ENCODE measurements around the gene ABCA9. TPM values are rescaled to one million over a fixed set of nuclear protein-coding genes. Genes with fewer than 3 reads are reported as not detected.

ABCA9 gene
- polyA plus RNA-seq, 1 donor (not counting 4 experiments of a cell fraction or from before 2014, with no cell fraction given): 0.17 TPM

DNA sequence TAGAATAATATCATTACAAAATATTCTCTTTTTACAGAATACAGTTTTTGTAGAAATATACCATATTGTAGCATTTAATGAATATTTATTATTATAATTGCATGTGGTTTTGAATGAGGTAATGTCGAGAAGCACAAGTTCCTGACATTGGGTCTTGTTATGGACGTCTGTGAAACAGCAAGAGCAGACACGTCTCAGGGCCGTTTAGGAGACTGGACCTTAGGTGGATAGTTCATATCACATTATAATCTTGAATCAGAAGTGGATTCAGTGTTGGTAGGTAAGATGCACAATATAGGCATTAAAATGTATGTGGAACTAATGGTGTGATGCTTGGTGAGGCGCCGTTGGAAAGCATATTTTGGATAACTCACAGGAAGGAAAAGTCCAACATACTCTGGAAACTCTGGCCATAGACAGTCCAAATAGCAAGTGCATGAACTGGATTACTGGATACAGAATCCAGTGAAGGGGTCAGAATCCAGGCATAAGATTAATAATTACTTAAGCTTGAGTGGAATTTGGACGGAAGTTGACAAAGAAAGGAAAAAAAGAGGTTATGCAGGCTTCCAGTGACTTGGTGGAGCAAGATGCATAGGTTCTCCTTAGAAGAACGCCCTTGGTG, 122.7 kb downstream of the ABCA9 start:
- H4K20me1 ChIP-seq (ENCODE audit: control insufficient read depth, extremely low read depth, insufficient read depth, low read length): no peaks in the 10 kb centered on the region
- H3K4me1 ChIP-seq (ENCODE audit: control insufficient read depth, extremely low read depth, insufficient read depth, low read length): no peaks in the 10 kb centered on the region
- no peaks in the 10 kb centered on the region for H3K36me3 ChIP-seq (ENCODE audit: control insufficient read depth in 2 of 2, extremely low read depth in 1 of 2, insufficient read depth in 2 of 2, low read length in 2 of 2)
- TF ChIP-seq EZH2 (IDR thresholded peaks at IDR 0.05; ENCODE audit: low read length): no peak
- no peak for DNase-seq (ENCODE audit: low read depth, low spot score)
- no peak for FAIRE-seq
- no peak overlapping the region for H3K4me2 ChIP-seq (ENCODE audit: control insufficient read depth, extremely low read depth, insufficient read depth, low read depth, low read length)
- dilution Hi-C loops (cut with MboI; ENCODE audit: extremely low pct_ligation_motif_present, low sequenced_read_pairs): no loop called here
- no peak overlapping the region for H3K4me3 ChIP-seq (ENCODE audit: control insufficient read depth in 2 of 3, extremely low read depth in 1 of 3, insufficient read depth in 2 of 3, low read depth in 1 of 3, low read length in 3 of 3)
- no peaks in the 10 kb centered on the region for H3K9me1 ChIP-seq (ENCODE audit: control insufficient read depth, extremely low read depth, insufficient read depth, low read length)
- H3K79me2 ChIP-seq (ENCODE audit: control insufficient read depth, insufficient read depth, low read length): no peaks in the 10 kb centered on the region
- H3K27ac ChIP-seq (ENCODE audit: control insufficient read depth, insufficient read depth, low read length): no peak overlapping the region
- no peak overlapping the region for H2AFZ ChIP-seq (ENCODE audit: control insufficient read depth, low read length)
- no peak overlapping the region for H3K9ac ChIP-seq (ENCODE audit: control insufficient read depth, extremely low read depth, insufficient read depth, low read length)
- H3K27me3 ChIP-seq (ENCODE audit: control insufficient read depth, extremely low read depth, insufficient read depth, low read length): no peaks in the 10 kb centered on the region
- H3K9me3 ChIP-seq (ENCODE audit: control insufficient read depth, low read depth, low read length): no peaks in the 10 kb centered on the region

DNA sequence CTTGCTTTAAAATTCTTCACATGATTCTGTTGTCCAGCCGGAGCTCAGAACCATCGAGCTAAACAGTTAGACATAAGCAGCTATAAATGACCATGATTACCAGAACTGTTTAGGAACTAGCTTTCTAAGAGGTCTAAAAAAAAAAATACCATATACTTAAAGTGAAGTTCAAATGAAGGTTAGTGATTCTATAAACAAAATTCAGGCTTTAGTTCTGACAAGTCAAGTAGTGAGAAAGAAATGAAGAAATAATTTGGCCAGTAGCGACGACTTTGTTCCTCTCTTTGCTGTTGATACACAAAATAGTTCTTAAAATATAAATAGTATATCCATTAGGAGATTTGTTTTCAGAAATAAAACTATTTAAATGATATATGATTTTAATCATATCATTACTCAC, 133.2 kb downstream of the ABCA9 start:
- H3K9me3 ChIP-seq (ENCODE audit: control insufficient read depth, low read depth, low read length): no peaks in the 10 kb centered on the region
- H3K9ac ChIP-seq (ENCODE audit: control insufficient read depth, extremely low read depth, insufficient read depth, low read length): no peak overlapping the region
- no peak overlapping the region for H3K4me2 ChIP-seq (ENCODE audit: control insufficient read depth, extremely low read depth, insufficient read depth, low read depth, low read length)
- H3K9me1 ChIP-seq (ENCODE audit: control insufficient read depth, extremely low read depth, insufficient read depth, low read length): no peaks in the 10 kb centered on the region
- H3K4me3 ChIP-seq (ENCODE audit: control insufficient read depth in 2 of 3, extremely low read depth in 1 of 3, insufficient read depth in 2 of 3, low read depth in 1 of 3, low read length in 3 of 3): no peak overlapping the region
- no peak overlapping the region for H3K27ac ChIP-seq (ENCODE audit: control insufficient read depth, insufficient read depth, low read length)
- no peaks in the 10 kb centered on the region for H3K4me1 ChIP-seq (ENCODE audit: control insufficient read depth, extremely low read depth, insufficient read depth, low read length)
- DNase-seq (ENCODE audit: low read depth, low spot score) (no peak), FAIRE-seq (no peak)
- H2AFZ ChIP-seq (ENCODE audit: control insufficient read depth, low read length): no peak overlapping the region
- dilution Hi-C loops (cut with MboI; ENCODE audit: extremely low pct_ligation_motif_present, low sequenced_read_pairs): no loop called here
- no peaks in the 10 kb centered on the region for H3K79me2 ChIP-seq (ENCODE audit: control insufficient read depth, insufficient read depth, low read length)
- TF ChIP-seq EZH2 (IDR thresholded peaks at IDR 0.05; ENCODE audit: low read length): no peak
- TF ChIP-seq CTCF (optimal IDR thresholded peaks at IDR 0.05 in 1 of 3, IDR thresholded peaks at IDR 0.05 in 1 of 3, conservative IDR thresholded peaks at IDR 0.05 in 1 of 3; ENCODE audit: extremely low read depth in 1 of 3, insufficient read depth in 2 of 3, low read length in 3 of 3): no peak
- no peaks in the 10 kb centered on the region for H3K36me3 ChIP-seq (ENCODE audit: control insufficient read depth in 2 of 2, extremely low read depth in 1 of 2, insufficient read depth in 2 of 2, low read length in 2 of 2)
- H3K27me3 ChIP-seq (ENCODE audit: control insufficient read depth, extremely low read depth, insufficient read depth, low read length): no peaks in the 10 kb centered on the region
- no peaks in the 10 kb centered on the region for H4K20me1 ChIP-seq (ENCODE audit: control insufficient read depth, extremely low read depth, insufficient read depth, low read length)

Data from keratinocyte (primary cell).